Subcutaneous adipose tissue (tissue), 4 donors: ENCODE results near the gene KCNJ14. TPM values are rescaled to one million over a fixed set of nuclear protein-coding genes. Genes with fewer than 3 reads are reported as not detected.

ENCODE experiments used
- CTCF ChIP-seq: fragments of 450-650 bp; IDR thresholded peaks from one replicate; pipeline ENCODE4 v1.5.1; 2016; ENCODE audit warnings: low read depth, mild to moderate bottlenecking, control low read depth, antibody characterized with exemption, moderate library complexity
- total RNA-seq, 4 donors: library from RNA; depleted of rRNA; stranded (reverse); fragments of >200 nt; gene quantifications; one replicate each; pipeline ENCODE4 v1.1.0, GENCODE V29; 2016

The KCNJ14 gene
- total RNA-seq, 4 donors from 2014 or later: 0.57 to 1.0 (median 0.74) TPM

- no peak for TF ChIP-seq CTCF
Measured at GRCh38 chr19:48473161-48473966, 18.0 kb downstream of the KCNJ14 start.

GRCh38 chr19:48474084-48474592 is 18.8 kb downstream of the KCNJ14 start:
- no peak for TF ChIP-seq CTCF

GRCh38 chr19:48475369-48476068 is 20.1 kb downstream of the KCNJ14 start:
- no peak for TF ChIP-seq CTCF

GRCh38 chr19:48476176-48476575 is 20.8 kb downstream of the KCNJ14 start:
- no peak for TF ChIP-seq CTCF

- TF ChIP-seq CTCF: no peak
Measured at GRCh38 chr19:48477067-48477685, 21.8 kb downstream of the KCNJ14 start.

- no peak for TF ChIP-seq CTCF
Measured at GRCh38 chr19:48477698-48478338, 22.4 kb downstream of the KCNJ14 start.
